Measurements from ENCODE around the gene EXOC6B. TPM values are rescaled to one million over a fixed set of nuclear protein-coding genes. Genes with fewer than 3 reads are reported as not detected.
A peak's percentile ranks its signal among the peaks of the same experiment; 100 is the strongest.

Gene EXOC6B
- total RNA-seq, 4 donors from 2014 or later: 21.0 to 57.7 (median 36.1) TPM

GRCh38 chr2:72681016-72681995 is 144.5 kb downstream of the EXOC6B start:
- WGBS, 2 donors: 63 to 65% methylated on average over 3 of the region's 3 CpGs
- Histone ChIP-seq H3K27me3 (no peaks in the 10 kb centered on the region), H3K27ac (no peak overlapping the region), H3K36me3 (no peaks in the 10 kb centered on the region), H3K4me1 (peaks cover 0 to 19% (median 2%) of the 10 kb centered on the region in 3 donors), H3K9me3 (no peaks in the 10 kb centered on the region), H3K4me3 (no peak overlapping the region)
- DNase-seq: no peak
- TF ChIP-seq CTCF (IDR thresholded peaks at IDR 0.05) (no peak), POLR2A (IDR thresholded peaks at IDR 0.05) (no peak)
- intact Hi-C loops (cut with DNase I): no loop called here

GRCh38 chr2:72678024-72678423 is 147.8 kb downstream of the EXOC6B start:
- Histone ChIP-seq H3K27ac (no peak overlapping the region), H3K4me1 (peaks cover 0 to 11% (median 0%) of the 10 kb centered on the region in 3 donors), H3K27me3 (no peaks in the 10 kb centered on the region), H3K9me3 (no peaks in the 10 kb centered on the region), H3K4me3 (no peak overlapping the region), H3K36me3 (no peaks in the 10 kb centered on the region)
- TF ChIP-seq POLR2A (IDR thresholded peaks at IDR 0.05) (no peak), CTCF (IDR thresholded peaks at IDR 0.05) (no peak)
- intact Hi-C loops (cut with DNase I): no loop called here
- 64 to 82% methylated on average over 1 to 2 of the region's 2 CpGs for whole genome bisulfite sequencing, 2 donors
- DNase-seq: no peak

- intact Hi-C loops (cut with DNase I): no loop called here
- peak overlapping the region in 3 of 4 donors; percentile 14 to 44 (median 42) for H3K27ac ChIP-seq
- H3K4me1 ChIP-seq: peaks cover 0 to 5% (median 0%) of the 10 kb centered on the region in 3 donors
- TF ChIP-seq POLR2A (IDR thresholded peaks at IDR 0.05): no peak
- TF ChIP-seq CTCF (IDR thresholded peaks at IDR 0.05): no peak
- no peaks in the 10 kb centered on the region for H3K9me3 ChIP-seq
- H3K4me3 ChIP-seq: no peak overlapping the region
- H3K36me3 ChIP-seq: no peaks in the 10 kb centered on the region
- no peaks in the 10 kb centered on the region for H3K27me3 ChIP-seq
- 52 to 53% methylated on average over 5 of the region's 5 CpGs for WGBS, 2 donors
- no peak for DNase-seq
Measured at GRCh38 chr2:72676341-72677025, 149.3 kb downstream of the EXOC6B start.

- WGBS, 2 donors: 83 to 87% methylated on average over 8 of the region's 8 CpGs
- H3K36me3 ChIP-seq: no peaks in the 10 kb centered on the region
- intact Hi-C loops (cut with DNase I): no loop called here
- H3K27ac ChIP-seq: peak overlapping the region in 3 of 4 donors; percentile 6 to 68 (median 42)
- DNase-seq: no peak
- no peaks in the 10 kb centered on the region for H3K27me3 ChIP-seq
- no peaks in the 10 kb centered on the region for H3K4me1 ChIP-seq
- no peak overlapping the region for H3K4me3 ChIP-seq
- TF ChIP-seq CTCF (IDR thresholded peaks at IDR 0.05) (no peak), POLR2A (IDR thresholded peaks at IDR 0.05) (no peak)
- H3K9me3 ChIP-seq: no peaks in the 10 kb centered on the region
Measured at GRCh38 chr2:72674982-72675915, 150.6 kb downstream of the EXOC6B start.

Data from esophagus squamous epithelium (tissue), 5 donors.